Activated CD8-positive, alpha-beta memory T cell treated with anti-CD3 and anti-CD28 coated beads for 48 hours (primary cell): ENCODE measurements around the gene NEGR1.
"Not testable (repeated sequence)": the region's sequence is repeated elsewhere in the genome, so short reads cannot be mapped to it uniquely, and the experiment has no call there.

ENCODE experiments used
- DNase-seq, 3 experiments: peaks; one replicate each; pipeline ENCODE4 v3.0.0-alpha.2; 2020; ENCODE audit warnings: low read depth in 2 of 3, low spot score in 2 of 3

Gene NEGR1

DNA sequence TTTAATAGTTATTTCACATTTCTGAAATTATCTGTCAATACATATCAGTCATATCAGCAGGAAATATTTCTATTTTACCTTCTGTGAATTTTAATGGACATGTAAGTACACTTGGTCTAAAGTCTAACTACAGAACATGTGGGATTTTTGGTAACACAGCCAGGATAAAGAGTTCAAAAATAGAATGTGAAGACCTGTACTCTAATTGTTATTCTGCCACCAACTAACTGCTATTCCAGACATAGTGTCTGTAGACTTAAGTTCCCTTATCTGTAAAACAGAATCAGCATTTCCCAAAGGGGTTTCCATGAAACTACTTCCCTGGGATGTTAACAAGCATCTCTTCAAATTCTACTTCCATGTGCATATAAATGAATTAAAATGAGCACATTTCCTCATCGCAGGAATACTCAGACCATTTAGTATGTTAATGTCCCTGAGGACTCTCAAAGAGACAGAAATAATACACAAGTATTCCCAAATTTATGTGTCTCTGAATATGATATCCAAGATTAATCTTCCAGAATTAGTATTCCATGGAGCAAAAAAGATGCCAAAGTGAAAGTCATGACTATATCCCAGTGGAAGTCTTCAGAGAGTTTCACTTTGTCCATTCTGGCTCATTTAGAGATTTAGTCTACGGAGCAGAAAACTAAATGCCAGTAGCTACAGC, 325.6 kb downstream of the NEGR1 start:
- no peak for DNase-seq

GRCh38 chr1:71950579-71950978, 331.8 kb downstream of the NEGR1 start:
- no peak for DNase-seq

- no peak for DNase-seq
Observed at GRCh38 chr1:71949681-71950080, 332.7 kb downstream of the NEGR1 start.

DNA sequence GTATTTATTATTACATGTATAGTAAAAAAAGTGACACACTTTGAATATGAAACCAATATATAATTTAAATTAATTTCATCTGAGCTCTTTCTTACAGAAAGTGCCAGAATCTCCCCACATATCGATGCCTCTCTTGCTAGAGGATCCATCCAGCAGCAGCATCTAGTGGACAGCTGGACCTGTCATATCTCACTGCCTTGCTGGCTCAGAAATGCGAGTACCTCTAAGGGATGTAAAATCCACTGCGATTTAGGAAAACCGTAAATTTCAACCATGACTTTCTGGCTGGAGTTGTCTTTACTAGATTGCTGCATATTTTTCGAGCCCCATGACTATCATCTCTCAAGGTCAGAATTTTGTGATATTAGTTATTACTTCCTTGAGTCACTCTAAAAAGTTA, 333.8 kb downstream of the NEGR1 start:
- DNase-seq = no peak

DNA sequence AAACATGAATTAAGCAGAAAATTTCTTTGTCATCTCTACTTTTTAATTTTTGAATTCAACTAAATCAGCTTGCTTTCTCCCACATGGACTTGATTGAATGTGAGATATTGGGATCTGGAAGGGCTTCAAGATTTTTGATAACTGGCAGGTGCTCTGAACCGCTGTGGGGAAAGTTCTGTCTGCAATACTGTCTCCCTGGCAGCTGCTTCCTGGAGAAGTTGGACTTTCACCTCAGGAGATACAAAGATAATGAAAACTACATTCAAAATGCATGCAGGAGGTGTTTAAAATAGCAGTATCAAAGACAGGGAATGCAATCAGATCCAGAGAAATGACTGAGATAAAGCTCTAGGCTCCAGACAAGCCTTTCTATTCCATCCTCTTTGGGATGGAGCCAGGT, 338.3 kb downstream of the NEGR1 start:
- no peak for DNase-seq

- DNase-seq = no peak
Observed at GRCh38 chr1:71940261-71940660, 342.1 kb downstream of the NEGR1 start.

DNA sequence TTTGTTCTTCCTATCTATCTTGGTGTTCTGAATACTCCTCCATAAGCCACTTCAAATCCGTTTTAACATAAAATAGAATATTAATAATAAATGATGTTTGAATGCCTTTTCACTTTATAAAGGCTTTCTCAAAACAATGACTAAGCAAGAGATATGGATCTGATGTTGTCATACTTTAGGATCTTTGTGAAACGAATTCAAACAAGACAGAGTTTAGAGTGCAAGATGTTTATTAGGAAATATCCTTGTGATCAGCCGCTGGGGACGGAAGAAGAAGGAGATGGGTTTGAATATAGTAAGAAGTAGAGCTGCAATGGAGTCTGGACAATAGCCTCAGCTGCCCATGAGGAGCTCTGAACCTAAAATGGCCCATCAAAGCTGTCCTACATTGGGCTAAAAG, 351.8 kb downstream of the NEGR1 start:
- DNase-seq = no peak

DNA sequence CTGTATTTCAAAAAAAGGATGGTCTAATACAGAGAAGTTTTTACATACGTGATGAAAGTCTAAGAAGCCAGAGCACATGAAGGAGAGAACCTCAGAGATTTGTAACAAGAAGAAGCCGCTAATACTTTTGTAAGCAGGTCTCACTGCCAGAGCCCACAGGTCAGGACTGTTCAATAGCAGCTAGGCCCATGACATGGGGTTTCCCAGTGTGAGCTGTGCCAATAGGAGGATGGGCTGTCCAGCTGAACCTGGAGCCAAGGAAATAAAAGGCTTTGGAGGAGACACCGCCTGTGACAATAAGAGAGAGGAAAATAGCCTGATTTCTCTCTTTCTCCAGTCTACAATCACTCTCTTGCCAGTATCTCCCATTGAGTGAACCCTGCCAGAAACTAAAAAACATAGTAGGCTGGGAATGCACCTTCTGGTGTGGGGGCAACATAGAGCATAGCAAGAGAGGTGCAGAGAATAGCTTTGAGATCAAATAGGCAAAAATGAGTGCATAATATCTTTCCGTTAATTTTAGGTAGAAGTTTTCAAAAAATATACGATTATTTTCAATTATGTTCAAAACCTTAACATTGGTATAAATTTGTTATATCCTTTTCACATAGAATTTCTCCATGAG, 360.3 kb downstream of the NEGR1 start:
- DNase-seq = no peak

DNA sequence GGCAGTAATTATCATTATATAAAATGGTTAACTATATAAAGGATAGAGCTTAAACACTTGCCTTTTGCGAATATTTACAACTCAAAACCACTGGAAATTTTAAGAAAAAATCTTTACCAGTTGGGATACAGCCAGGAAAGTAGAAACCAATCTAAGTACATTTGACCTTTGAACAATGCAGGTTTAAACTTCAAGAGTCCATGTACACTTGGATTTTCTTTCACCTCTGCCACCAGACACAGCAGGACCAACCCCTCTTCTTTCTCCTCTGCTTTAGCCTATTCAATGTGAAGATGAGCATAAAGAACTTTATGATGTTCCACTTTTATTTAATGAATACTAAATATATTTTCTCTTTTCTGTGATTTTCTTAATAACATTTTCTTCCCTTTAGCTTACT, 361.1 kb downstream of the NEGR1 start:
- DNase-seq = no peak

DNA sequence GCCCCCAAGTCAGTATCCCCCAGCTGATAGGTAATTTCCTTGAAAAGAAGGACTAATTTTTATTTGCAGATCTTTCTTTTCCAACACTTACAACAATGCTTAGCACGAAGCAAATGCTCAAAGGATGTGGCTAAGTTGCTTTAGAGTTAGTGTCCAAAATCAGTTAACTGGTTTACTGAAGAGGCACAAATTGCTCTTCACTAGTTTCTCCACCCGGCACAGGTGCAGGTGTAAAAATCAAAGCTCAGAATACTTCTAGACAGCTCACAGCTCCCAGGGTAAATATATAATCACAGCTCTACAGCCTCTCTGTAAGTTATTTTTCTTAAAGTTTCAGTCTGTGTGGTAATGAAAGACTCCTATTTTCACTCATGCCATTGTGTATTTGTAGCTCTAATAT, 361.8 kb downstream of the NEGR1 start:
- no peak for DNase-seq

GRCh38 chr1:71919811-71920509, 362.4 kb downstream of the NEGR1 start:
- DNase-seq = no peak

GRCh38 chr1:71918630-71919029, 363.7 kb downstream of the NEGR1 start:
- DNase-seq = no peak

DNA sequence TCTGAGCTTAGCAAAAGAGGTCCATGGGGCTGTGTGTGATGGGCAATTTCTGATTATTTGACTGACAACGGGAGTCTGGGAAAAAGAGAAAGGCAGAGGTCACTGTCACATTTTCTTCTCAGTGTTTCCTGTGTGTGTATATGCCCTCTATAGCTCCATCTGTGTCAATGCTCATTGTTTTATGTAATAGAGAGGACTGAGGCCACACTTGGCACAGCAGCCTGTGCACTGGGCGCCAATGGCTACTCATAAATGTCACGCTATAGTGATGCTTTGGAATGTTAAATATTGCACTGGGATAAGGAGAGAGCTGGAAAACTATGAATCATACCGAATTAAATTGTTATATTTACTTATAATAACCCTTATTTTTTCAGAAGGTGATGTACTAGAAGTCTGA, 365.4 kb downstream of the NEGR1 start:
- DNase-seq = no peak

- DNase-seq = no peak
Observed at GRCh38 chr1:71914626-71915025, 367.7 kb downstream of the NEGR1 start.

GRCh38 chr1:71908871-71909390, 373.4 kb downstream of the NEGR1 start:
- DNase-seq = no peak

GRCh38 chr1:71908303-71908702, 374.0 kb downstream of the NEGR1 start:
- DNase-seq = no peak

- no peak for DNase-seq
Observed at GRCh38 chr1:71899881-71900280, 382.5 kb downstream of the NEGR1 start.

DNA sequence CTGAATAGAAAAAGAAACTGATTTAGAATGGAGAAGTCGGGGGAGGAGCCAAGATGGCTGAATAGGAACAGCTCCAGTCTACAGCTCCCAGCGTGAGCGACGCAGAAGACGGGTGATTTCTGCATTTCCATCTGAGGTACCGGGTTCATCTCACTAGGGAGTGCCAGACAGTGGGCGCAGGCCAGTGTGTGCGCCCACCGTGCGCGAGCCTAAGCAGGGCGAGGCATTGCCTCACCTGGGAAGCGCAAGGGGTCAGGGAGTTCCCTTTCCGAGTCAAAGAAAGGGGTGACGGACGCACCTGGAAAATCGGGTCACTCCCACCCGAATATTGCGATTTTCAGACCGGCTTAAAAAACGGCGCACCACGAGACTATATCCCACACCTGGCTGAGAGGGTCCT, 394.2 kb downstream of the NEGR1 start:
- DNase-seq = not testable (repeated sequence)

GRCh38 chr1:71885171-71885570, 397.2 kb downstream of the NEGR1 start:
- no peak for DNase-seq

DNA sequence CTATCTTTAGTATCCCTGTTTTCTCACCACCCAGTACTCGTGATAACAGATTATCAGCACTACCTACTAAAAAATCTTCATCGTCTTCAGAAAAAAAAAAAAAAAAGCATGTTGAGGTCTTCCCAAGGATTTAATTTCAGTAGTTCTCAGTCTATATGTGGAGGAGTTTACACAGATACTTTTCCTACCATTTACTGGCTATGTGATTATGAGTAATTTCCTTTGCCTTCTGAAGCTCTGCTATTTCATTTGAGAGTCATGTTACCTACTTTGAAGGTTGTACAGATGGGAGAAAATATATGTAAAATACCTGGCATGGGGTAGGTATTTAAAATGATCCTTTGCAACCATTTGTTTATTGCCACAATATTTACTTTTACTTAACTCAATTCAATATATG, 399.7 kb downstream of the NEGR1 start:
- DNase-seq = no peak

DNA sequence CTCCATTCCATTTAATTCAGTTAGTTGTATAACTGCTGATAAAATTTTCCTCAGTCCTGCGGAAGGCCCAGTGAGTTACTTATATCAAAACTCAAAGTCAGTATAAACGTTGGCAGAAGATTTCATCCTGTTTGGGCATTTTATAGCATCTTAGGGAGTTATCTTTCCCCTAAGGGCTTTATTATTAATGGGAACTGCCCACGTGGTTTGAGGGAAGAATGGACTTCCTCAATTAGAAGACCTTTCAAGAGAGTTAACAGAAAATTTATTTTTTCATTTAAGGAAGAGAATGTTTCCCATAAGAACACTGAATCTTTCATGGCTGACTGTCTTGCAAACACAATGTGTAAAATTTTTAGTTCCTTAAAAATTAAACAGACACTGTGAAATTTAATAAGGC, 400.1 kb downstream of the NEGR1 start:
- DNase-seq = no peak

DNA sequence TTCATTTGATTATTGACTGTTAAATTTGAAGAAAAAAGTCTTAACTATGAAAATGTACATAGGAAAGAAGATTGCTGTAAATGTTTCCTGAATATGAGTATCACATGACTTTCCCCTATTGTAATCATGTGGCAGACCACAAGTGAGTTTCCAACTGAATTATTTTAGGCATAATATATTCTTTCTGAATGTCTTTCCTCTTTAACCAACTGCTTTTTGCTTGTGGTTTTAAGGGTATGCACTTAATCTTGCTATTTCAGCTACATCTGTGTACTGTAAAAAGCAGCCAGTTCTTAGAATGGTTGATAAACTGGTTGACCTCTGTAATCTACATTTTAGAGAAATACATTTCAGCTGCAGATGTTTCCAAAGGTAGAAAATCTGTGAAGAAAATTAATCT, 400.7 kb downstream of the NEGR1 start:
- no peak for DNase-seq
